ENCODE data around the gene CELF2.
"Not testable (repeated sequence)": the region's sequence is repeated elsewhere in the genome, so short reads cannot be mapped to it uniquely, and the experiment has no call there.

CELF2 gene

GRCh38 chr10:11341283-11341960 is 323.8 kb downstream of the CELF2 start:
- TF ChIP-seq, protein P1, sequence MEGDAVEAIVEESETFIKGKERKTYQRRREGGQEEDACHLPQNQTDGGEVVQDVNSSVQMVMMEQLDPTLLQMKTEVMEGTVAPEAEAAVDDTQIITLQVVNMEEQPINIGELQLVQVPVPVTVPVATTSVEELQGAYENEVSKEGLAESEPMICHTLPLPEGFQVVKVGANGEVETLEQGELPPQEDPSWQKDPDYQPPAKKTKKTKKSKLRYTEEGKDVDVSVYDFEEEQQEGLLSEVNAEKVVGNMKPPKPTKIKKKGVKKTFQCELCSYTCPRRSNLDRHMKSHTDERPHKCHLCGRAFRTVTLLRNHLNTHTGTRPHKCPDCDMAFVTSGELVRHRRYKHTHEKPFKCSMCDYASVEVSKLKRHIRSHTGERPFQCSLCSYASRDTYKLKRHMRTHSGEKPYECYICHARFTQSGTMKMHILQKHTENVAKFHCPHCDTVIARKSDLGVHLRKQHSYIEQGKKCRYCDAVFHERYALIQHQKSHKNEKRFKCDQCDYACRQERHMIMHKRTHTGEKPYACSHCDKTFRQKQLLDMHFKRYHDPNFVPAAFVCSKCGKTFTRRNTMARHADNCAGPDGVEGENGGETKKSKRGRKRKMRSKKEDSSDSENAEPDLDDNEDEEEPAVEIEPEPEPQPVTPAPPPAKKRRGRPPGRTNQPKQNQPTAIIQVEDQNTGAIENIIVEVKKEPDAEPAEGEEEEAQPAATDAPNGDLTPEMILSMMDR (conservative IDR thresholded peaks at IDR 0.05), result no peak
- H3K27ac ChIP-seq, result no peak overlapping the region

DNA sequence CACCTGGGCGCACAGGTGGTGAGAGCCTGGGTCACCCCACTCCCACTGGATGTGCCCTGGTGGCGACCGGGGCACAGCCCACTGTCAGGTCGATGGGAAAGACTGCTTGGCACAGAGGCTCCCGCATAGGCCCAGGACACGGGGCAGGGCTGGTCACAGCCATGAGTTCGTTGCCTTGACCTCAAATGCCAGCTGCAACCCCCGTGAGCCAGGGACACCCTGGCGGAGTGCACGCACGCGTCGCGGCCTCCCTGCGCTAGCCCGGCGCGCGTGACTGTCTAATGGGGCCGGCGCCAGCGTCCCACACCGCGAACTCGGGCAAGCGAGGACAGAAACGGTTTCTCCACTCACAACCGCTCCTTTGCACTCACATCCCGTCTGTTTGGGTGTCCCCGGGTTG is 326.4 kb downstream of the CELF2 start:
- TF ChIP-seq, protein P1 (conservative IDR thresholded peaks at IDR 0.05), result no peak
- H3K27ac ChIP-seq, result no peak overlapping the region

- no peak overlapping the region for H3K27ac ChIP-seq
- TF ChIP-seq, protein P1 (conservative IDR thresholded peaks at IDR 0.05), result no peak
These were observed 326.9 kb downstream of the CELF2 start for GRCh38 chr10:11344550-11344949.

- TF ChIP-seq, protein P1 (conservative IDR thresholded peaks at IDR 0.05), result no peak
- H3K27ac ChIP-seq, result no peak overlapping the region
These were observed 327.8 kb downstream of the CELF2 start for GRCh38 chr10:11345224-11346054.

GRCh38 chr10:11347580-11347979 is 329.9 kb downstream of the CELF2 start:
- not testable (repeated sequence) for H3K27ac ChIP-seq

DNA sequence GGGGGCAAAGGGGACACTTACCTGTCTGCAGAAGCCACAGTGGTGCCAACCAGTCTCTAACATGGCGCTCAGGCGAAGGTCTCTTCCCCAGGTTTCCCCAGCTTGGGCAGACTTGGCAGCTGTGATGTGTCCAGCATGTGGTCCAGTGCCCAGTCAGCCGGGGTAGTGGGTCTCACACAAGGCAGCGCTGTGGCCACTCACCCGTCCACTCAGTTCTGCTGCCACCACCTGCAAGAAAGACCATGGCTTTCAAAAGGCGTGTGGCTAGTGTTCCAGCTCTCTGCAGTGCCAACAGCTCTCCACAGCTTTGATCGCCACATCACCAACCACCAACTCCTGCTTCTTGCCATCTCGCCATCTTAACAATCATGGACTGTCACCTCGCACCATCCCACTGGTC is 334.1 kb downstream of the CELF2 start:
- no peak overlapping the region for H3K27ac ChIP-seq
- TF ChIP-seq, protein P1 (conservative IDR thresholded peaks at IDR 0.05), result no peak

DNA sequence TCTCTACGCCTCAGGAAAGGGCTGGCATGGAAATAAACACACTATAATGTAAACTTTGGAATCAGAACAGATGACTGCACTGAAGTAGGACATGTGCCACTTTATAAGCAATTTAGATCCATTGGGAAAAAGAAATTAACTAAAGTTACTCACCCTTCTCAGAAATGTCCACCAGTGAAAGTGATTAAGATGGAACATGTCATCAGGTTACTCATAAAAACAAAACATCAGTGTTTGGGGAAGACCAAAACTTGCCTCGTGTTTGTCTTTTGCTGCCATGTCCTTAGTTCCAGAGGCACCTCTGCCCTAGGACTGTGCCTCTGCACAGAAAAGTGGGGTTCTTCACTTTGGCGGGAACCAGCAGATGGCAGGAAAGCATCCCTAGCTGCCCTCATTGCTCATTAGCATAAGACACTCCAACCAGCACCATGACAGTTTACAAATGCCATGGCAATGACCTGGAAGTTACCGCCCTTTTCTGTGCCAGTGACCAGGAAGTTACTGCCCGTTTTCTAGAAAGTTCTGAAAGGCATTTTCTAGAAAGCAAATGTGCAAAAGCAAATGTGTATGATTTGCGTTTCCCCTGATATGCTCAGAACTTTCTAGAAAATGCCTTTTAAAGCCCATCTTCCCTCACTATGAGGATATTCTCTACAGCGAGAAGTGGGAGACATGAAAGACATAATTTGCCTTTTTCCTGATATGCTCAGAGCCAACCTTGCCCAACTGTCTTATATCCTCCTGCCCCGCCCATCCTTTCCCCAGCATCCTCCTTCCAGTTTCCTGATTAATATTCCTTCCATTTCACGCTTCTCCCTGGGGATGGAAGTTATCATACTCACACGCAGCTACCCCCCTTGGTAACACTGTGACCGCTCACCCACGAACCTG is 335.6 kb downstream of the CELF2 start:
- TF ChIP-seq, protein P1 (conservative IDR thresholded peaks at IDR 0.05), result no peak
- no peak overlapping the region for H3K27ac ChIP-seq
